Caki2 (cell line): ENCODE results near the gene SYNE2. TPM values are rescaled to one million over a fixed set of nuclear protein-coding genes. Genes with fewer than 3 reads are reported as not detected.
"Not testable (repeated sequence)": the region's sequence is repeated elsewhere in the genome, so short reads cannot be mapped to it uniquely, and the experiment has no call there.

Experiments
- DNase-seq: peaks from one replicate; pipeline ENCODE4 v3.0.0-alpha.2; 2015; ENCODE audit warnings: low read depth
- in situ Hi-C: cut with HindIII; loops from 2 replicates; pipeline ENCODE4 v1.10.0; 2016; ENCODE audit warnings: low sequenced_read_pairs, low pct_unique_long_range_greater_than_20kb, mixed read lengths
- total RNA-seq: library from RNA; depleted of rRNA; stranded (reverse); fragments of >200 nt; shearing (Covaris generic); gene quantifications from 2 replicates; pipeline ENCODE4 v1.2.3, GENCODE V29; 2014; ENCODE audit warnings: low replicate concordance; rRNA removed

The SYNE2 gene, protein sequence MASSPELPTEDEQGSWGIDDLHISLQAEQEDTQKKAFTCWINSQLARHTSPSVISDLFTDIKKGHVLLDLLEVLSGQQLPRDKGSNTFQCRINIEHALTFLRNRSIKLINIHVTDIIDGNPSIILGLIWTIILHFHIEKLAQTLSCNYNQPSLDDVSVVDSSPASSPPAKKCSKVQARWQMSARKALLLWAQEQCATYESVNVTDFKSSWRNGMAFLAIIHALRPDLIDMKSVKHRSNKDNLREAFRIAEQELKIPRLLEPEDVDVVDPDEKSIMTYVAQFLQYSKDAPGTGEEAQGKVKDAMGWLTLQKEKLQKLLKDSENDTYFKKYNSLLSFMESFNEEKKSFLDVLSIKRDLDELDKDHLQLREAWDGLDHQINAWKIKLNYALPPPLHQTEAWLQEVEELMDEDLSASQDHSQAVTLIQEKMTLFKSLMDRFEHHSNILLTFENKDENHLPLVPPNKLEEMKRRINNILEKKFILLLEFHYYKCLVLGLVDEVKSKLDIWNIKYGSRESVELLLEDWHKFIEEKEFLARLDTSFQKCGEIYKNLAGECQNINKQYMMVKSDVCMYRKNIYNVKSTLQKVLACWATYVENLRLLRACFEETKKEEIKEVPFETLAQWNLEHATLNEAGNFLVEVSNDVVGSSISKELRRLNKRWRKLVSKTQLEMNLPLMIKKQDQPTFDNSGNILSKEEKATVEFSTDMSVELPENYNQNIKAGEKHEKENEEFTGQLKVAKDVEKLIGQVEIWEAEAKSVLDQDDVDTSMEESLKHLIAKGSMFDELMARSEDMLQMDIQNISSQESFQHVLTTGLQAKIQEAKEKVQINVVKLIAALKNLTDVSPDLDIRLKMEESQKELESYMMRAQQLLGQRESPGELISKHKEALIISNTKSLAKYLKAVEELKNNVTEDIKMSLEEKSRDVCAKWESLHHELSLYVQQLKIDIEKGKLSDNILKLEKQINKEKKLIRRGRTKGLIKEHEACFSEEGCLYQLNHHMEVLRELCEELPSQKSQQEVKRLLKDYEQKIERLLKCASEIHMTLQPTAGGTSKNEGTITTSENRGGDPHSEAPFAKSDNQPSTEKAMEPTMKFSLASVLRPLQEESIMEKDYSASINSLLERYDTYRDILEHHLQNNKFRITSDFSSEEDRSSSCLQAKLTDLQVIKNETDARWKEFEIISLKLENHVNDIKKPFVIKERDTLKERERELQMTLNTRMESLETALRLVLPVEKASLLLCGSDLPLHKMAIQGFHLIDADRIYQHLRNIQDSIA (N-terminal part only)
- total RNA-seq: 10.6 and 13.7 TPM in 2 replicates

DNA sequence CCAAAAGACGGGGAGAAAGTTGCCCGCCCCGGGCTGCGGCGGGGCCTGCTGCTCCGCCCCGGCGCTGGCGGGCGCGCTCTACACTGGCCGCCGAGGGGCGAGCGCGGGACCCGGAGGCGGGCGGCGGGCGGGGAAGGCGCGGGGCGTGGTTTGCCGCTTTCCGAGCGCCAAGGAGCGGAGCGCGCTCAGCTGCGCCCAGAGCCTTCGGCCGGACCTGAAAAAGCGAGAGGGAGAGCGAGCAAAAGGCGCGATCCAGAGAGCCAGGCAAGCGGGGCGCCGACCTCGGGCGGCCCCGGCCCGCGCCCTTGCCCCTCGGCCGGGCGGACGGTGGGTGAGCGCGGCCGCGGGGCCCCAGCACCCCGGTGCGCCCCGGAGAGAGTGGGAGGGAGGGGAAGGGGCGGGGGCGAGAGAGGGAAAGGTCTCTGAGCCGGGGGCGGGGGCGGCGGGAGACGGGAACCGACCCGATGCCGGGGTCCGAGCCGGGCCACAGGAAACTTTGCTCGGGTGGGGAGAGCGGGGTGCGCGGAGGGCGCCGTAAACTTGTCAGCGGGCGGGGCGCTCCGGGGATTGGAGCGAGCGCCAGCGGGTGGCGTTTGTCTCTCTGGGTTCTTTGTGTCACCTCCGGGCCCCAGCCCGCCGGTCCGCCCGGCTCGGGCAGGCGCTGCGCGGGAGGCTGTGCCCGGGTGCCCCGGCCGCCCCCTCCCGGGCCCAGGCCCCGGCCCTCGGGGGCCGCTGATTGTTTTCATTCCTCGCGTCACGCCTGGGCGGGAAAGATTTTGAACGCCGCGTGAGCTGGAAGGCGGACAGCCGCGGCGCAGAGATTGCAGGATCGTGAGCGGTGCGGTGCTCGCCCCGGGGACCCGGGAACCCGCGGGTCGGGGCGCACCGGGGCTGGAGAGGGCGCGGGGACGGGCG, at the start of gene SYNE2:
SYNE2 (plus strand) TSS at position 188 of the 915 bp plus-strand sequence. CDS start 56,145 bp downstream, outside the sequence.
- in situ Hi-C loops: no loop called here
- peak; percentile 70 for DNase-seq

DNA sequence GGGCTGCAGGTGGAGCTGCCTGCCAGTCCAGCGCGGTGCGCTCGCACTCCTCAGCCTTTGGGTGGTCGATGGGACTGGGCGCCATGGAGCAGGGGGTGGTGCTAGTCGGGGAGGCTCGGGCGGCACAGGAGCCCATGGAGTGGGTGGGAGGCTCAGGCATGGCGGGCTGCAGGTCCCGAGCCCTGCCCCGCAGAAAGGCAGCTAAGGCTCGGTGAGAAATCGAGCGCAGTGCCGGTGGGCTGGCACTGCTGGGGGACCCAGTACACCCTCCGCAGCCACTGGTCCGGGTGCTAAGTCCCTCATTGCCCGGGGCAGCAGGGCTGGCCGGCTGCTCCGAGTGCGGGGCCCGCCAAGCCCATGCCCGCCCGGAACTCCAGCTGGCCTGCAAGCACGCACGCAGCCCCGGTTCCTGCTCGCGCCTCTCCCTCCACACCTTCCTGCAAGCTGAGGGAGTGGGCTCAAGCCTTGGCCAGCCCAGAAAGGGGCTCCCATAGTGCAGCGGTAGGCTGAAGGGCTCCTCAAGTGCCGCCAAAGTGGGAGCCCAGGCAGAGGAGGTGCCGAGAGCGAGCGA, 49.5 kb upstream of the SYNE2 start:
- not testable (repeated sequence) for DNase-seq

DNA sequence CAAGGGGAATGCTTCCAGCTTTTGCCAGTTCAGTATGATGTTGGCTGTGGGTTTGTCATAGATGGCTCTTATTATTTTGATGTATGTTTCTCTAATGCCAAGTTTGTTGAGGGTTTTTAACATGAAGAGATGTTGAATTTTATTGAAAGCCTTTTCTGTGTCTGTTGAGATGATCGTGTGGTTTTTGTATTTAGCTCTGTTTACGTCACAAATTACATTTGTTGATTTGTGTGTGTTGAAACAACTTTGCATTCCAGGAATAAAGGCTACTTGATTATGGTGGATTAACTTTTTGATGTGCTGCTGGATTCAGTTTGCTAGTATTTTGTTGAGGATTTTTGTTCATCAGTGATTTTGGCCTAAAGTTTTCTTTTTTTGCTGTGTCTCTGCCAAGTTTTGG, 46.7 kb upstream of the SYNE2 start:
- DNase-seq, in situ Hi-C loops: not testable (repeated sequence)

More for the DNA sequence above, 49.5 kb upstream of the SYNE2 start:
- in situ Hi-C loops: not testable (repeated sequence)

DNA sequence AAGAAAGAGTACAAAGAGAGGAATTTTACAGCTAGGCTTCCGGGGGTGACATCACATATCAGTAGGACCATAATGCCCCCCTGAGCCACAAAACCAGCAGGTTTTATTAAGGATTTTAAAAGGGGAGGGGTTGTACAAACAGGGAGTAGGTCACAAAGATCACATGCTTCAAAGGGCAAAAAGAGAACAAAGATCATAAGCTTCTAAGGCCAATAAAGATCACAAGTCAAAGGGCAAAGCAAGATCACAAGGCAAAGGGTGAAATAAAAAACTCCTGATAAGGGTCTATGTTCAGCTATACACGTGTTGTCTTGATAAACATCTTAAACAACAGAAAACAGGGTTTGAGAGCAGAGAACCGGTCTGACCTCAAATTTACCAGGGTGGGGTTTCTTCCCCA, 41.1 kb upstream of the SYNE2 start:
- DNase-seq, in situ Hi-C loops: not testable (repeated sequence)

DNA sequence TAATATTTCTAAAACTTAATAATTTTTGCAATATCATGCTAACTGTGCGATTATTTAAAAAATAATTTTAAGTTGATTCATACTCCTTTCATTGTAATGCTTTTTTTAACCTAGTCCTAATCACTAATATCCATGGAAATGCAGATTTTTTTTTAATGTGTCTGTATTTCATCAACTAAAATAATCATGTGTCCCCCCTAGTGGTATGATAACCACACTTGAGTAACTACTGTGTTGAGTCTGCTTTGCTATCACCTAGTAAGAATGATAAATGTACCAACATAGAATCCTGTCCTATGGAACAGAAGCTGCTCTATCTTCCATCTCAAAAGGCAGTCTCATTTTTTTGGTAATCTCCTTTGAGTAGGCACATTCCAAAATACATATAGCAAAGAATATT, 19.1 kb upstream of the SYNE2 start:
- no peak for DNase-seq
- in situ Hi-C loops: no loop called here

DNA sequence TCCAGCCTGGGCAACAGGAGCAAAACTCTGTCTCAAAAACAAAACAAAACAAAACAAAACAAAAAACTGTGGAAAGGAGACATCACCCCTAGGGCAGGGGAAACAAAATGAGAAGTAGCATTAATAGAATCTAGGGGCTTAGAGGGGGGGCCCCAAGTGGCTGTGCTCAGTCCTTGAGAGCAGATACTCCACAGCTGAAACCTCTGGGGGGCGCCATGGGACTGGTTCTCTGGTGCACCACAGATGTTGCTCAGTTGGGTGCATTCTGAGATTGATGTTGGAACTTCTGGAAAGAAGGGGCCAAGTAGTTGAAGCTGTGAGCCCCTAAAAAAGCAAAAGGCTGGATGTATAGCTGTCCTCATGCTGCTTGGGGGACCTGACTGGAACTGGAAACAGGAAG, 11.8 kb upstream of the SYNE2 start:
- DNase-seq: no peak
- in situ Hi-C loops: no loop called here

DNA sequence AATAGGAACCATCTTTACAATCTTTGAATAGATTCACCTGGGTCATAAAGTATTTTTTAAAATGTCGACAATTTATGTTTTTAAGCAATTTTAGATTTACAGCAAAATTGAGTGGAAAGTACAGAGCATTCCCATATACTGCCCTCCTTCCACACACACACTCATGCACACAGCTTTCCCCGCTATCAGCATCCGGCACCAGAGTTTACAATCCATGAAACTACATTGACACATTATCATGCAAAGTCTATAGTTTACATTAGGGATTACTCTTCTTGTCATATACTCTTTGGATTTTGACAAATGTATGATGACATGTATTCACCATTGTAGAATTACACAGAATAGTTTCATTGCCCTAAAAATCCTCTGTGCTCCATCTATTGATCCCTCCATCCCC, 9.0 kb upstream of the SYNE2 start:
- in situ Hi-C loops: no loop called here
- DNase-seq: no peak

DNA sequence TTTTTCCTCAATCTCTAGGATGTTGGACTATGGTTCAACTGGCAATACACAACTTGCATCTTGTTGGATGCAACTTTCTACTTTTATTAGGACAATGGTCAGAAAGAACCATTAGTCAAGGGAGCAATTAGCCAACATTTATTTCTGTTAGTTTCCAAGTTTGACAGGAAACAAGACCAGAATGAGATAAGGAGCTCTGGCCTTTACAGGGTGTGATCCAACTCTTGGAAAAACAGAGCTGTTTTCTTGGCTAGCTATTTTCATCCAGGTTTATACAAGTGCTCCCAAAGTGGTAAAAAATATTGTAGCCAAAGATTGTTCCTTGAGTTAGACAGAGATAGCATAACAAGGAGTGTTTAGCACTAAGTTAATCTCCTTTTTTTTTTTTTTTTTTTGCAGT, 3.9 kb upstream of the SYNE2 start:
- in situ Hi-C loops: no loop called here
- no peak for DNase-seq

DNA sequence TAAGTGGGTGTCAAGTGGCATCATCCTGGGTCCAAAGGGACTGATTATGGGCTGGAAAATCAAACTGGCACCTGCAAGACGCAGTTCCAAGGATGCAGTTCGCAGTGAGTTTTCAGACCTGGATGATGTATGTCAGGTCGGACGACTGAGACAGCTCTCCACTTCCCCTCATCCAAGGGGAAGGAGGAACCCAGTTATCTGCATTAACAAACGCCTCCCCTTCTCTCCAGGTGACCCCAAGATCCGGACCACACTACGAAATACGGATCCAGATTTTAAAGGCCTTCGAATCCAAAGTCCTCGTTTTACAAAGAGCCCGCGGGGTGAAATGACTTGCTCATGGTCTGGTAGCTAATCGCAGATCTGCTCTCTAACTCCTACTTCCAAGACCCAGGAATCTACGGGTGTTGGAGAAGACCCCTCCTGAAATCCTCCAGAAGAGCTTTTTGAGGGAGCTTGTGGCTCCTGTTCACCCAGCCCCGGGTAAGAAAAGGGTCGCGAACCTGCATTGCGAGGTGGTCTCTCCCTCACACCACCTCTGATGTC, 460 bp upstream of the SYNE2 start:
- DNase-seq: no peak
- in situ Hi-C loops: no loop called here

DNA sequence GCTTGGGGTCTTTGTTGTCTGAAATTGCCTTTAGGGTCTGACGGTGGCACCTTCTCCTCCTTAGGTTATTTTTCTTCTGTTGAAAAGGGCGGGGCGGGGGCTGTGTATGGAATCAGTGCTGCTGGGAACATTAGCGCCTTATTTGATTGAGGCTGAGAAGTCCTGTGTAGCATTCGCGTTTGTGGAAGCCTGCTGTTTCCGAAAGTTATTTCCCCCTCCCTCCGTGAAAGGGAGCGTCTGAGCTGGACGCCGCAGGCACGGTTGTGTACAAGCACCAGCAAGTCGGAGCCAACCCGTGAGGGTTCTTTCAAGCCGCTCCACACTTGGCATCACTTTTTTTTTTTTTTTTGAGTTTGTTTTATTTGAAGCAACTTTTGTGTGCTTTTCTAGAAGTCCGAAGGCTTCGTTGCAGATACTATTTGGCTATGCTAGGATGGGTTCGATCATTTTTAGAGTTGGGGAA, 1.1 kb downstream of the SYNE2 start:
- DNase-seq: peak; percentile 60
- in situ Hi-C loops: no loop called here

DNA sequence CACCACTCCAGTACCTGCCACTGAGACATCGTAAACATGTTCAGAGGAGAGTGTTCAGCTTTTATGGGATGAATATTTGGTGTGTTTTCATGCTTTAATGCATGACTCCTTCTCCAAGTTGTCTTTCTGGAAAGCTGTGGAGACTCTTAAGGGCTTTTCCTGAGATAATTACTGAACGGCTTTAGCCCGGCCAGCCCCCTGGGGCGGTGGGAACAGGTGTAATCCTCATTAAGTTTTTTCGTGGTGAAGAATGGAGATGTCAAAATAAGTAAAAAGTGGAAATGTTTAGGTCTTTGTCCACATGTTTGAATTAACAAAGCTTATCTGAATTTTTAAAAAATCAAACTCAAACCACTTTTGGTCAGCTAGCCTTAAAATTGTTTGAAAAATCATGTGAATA, 1.5 kb downstream of the SYNE2 start:
- in situ Hi-C loops: no loop called here
- DNase-seq: no peak

DNA sequence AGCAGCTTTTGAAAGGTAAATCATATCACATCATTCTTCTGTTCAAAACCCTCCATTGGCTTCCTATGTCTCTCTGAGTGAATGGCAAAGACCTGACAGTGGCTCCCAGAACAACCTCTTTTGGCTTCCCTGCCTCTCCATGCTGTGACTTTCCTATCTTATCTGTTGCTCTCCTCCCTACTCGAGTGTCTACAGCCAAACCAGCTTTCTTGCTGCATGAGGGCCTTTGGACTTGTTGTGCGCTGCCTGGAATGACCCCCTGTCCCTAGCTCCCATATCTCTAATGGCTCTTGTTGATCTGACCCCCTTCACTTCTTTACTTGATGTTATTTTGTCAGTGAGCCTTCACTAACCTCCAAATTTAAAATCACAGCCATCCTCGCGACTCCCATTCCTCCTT, 2.5 kb downstream of the SYNE2 start:
- DNase-seq: no peak
- in situ Hi-C loops: no loop called here

DNA sequence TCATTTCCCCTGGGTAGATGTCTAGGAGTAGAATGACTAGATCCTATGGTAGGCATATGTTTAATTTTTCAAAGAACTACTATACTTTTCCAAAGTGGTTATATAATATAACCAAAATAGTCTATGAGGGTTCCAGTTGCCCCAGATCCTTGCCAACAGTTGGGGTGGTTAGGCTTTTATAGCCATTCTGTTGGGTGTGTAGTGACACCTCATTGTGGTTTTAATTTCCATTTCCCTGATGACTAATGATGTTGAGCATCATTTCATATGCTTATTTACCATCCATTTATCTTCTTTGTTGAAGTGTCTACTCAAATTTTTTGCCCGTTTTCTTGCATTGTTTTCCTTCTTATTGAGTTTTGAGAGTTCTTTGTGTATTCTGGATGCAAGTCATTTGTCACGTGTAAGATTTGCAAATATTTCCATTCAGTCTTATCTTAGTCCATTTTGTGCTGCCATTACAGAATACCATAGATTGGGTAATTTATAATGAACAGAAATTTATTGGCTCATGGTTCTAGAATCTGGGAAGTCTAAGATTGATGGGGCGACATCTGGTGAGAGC, 4.7 kb downstream of the SYNE2 start:
- in situ Hi-C loops: no loop called here
- peak; percentile 57 for DNase-seq

DNA sequence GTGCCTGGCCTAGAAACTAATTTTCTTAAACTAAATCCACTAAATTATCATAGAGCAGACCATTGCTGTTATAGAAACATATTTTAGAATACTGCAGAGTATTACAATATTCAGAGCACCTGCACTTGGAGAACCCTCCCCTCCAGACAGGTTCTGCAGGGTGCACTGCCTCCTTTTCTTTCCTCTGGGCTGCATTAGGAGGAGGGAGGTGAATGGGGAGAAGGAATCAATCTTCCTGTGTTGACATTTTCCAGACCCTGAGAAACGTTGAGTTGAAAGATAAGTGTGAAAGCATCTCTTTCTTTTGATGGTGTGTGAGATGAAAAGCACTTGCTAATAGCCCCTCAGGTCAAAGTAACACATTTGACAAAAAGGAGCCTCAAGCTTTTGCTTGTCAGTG, 7.3 kb downstream of the SYNE2 start:
- no peak for DNase-seq
- in situ Hi-C loops: no loop called here

DNA sequence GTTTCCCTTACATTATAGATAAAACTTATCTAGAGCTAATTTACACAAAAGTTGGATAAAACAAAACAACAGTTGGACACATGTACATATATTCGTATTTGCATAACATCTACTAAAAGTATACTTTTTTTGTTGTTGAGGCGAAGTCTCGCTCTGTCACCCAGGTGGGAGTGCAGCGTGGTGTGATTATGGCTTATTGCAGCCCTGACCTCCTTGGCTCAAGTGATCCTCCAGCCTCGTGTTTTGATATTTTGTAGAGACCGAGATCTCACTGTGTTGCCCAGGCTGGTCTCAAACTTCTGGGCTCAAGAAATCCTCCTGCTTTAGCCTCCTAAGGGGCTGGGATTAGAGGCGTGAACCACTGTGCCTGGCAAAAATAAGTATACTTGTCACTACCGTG, 9.4 kb downstream of the SYNE2 start:
- in situ Hi-C loops: no loop called here
- DNase-seq: no peak

DNA sequence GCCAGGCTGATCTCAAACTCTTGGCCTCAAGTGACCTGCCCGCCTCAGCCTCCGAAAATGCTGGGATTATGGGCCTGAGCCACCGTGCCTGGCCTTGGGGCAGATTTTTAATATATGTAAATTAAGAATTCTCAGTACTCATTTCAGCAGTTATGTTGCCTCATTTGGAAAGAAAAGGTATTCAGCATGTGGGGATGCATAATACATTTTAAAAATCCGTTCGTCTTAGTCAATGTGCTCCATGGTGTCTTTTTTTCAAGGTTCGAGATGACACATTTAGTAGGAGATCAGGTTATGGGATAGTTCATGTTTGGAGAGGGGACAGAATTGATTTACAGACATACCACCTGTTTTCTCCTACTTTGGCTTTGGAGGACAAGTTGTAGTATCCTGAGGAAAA, 10.2 kb downstream of the SYNE2 start:
- in situ Hi-C loops: no loop called here
- no peak for DNase-seq

DNA sequence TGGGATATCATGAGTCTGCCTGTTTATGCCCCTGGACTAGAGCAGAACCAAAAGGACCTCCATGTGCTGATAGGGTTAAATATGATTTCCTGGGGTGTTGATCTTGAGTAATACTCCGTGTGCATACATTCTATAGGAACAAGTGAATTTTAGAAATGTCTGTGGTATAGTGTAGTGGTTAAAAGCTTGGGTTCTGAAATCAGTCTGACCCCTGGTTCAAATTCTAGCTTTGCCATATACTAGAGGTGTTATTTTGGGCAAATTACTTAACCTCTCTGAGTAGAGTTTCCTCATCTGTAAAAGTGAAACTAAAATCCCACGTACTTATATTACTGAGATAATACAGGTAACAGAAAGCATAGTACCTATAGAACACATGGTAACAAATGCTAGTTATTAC, 12.0 kb downstream of the SYNE2 start:
- DNase-seq, in situ Hi-C loops: not testable (repeated sequence)
